Endothelial cell of umbilical vein (primary cell): Measurements from ENCODE around the gene CLEC2B. TPM values are rescaled to one million over a fixed set of nuclear protein-coding genes. Genes with fewer than 3 reads are reported as not detected.

Experiments
- BruUV-seq: library from RNA; stranded (reverse); fragments of 400-500 nt; replicated peaks from 2 replicates; lab custom pipeline; 2021; lab: Mats Ljungman, UMichigan
- CTCF ChIA-PET: fragments of 300-600, 350-600 bp; sonication (Branson Sonifier 250); formaldehyde crosslinking; loops from one replicate; lab custom pipeline; 2021; ENCODE audit warnings: antibody characterized with exemption, inconsistent platforms; lab: Charles Lee
- POLR2A ChIA-PET: fragments of 300-600, 350-600 bp; sonication (Branson Sonifier 250); formaldehyde crosslinking; loops from one replicate; lab custom pipeline; 2021; ENCODE audit warnings: antibody characterized with exemption, inconsistent platforms; lab: Charles Lee
- DNase-seq: peaks from one replicate; pipeline ENCODE4 v3.0.0-alpha.2; 2011; ENCODE audit warnings: low read depth, low spot score
- FAIRE-seq: peaks from 2 replicates; lab custom pipeline; 2011; peaks lifted over from hg19 to GRCh38; lab: Jason Lieb, UNC
- H2AFZ ChIP-seq: 2 replicates; pipeline ENCODE4 v1.6.0; 2012; ENCODE audit warnings: low read depth, low read length, control low read depth, inconsistent platforms
- H3K27ac ChIP-seq: 2 replicates; pipeline ENCODE4 v1.5.1; 2011; ENCODE audit warnings: low read depth, mild to moderate bottlenecking, control low read depth, low read length, moderate library complexity; ENCODE audit not compliant: insufficient read depth
- H3K27me3 ChIP-seq, 2 experiments: 2 replicates each; pipeline versions ENCODE4 v1.6.0 to v1.6.1; 2011; ENCODE audit warnings: low read length in 2 of 2, mixed read lengths in 1 of 2; ENCODE audit not compliant: control insufficient read depth in 2 of 2, insufficient read depth in 2 of 2
- H3K36me3 ChIP-seq, 2 experiments: 2 replicates in 1 of 2; 3 replicates in 1 of 2; pipeline ENCODE4 v1.5.1; 2011; ENCODE audit warnings: low read length in 2 of 2, mild to moderate bottlenecking in 1 of 2, moderate library complexity in 1 of 2; ENCODE audit not compliant: control insufficient read depth in 2 of 2, insufficient read depth in 2 of 2; ENCODE audit errors: extremely low read depth in 1 of 2
- H3K4me1 ChIP-seq: 3 replicates; pipeline ENCODE4 v1.5.1; 2011; ENCODE audit warnings: mild to moderate bottlenecking, low read length; ENCODE audit not compliant: control insufficient read depth, insufficient read depth; ENCODE audit errors: extremely low read depth
- H3K4me2 ChIP-seq: 2 replicates; pipeline ENCODE4 v1.6.1; 2011; ENCODE audit warnings: low read length, control low read depth, mixed read lengths; ENCODE audit not compliant: insufficient read depth
- H3K4me3 ChIP-seq, 3 experiments: fragments of 200-600 bp in 1 of 3; sonication (generic), shearing (Covaris generic) in 1 of 3; replicated peaks in 1 of 3; 2 replicates each; pipeline ENCODE4 v1.5.1; 2011 to 2016; ENCODE audit warnings: control low read depth in 3 of 3, low read length in 3 of 3, mild to moderate bottlenecking in 2 of 3, inconsistent platforms in 1 of 3, low read depth in 1 of 3, moderate library complexity in 1 of 3; ENCODE audit not compliant: insufficient read depth in 1 of 3
- H3K79me2 ChIP-seq: 2 replicates; pipeline ENCODE4 v1.6.0; 2012; ENCODE audit warnings: low read length, inconsistent platforms; ENCODE audit not compliant: control insufficient read depth, insufficient read depth
- H3K9ac ChIP-seq: replicated peaks from 2 replicates; pipeline ENCODE3; 2011; ENCODE audit warnings: low read length, control low read depth; ENCODE audit not compliant: insufficient read depth; ENCODE audit errors: extremely low read depth
- H3K9me1 ChIP-seq: replicated peaks from 3 replicates; pipeline ENCODE4 v1.6.0; 2011; ENCODE audit warnings: mild to moderate bottlenecking, low read length; ENCODE audit not compliant: control insufficient read depth, insufficient read depth; ENCODE audit errors: extremely low read depth
- H3K9me3 ChIP-seq: replicated peaks from 2 replicates; pipeline ENCODE4 v1.5.1; 2012; ENCODE audit warnings: low read length, inconsistent platforms; ENCODE audit not compliant: control insufficient read depth, insufficient read depth
- H4K20me1 ChIP-seq: replicated peaks from 2 replicates; pipeline ENCODE3; 2011; ENCODE audit warnings: mild to moderate bottlenecking, low read length; ENCODE audit not compliant: control insufficient read depth, insufficient read depth; ENCODE audit errors: extremely low read depth
- CTCF ChIP-seq, 2 donors: IDR thresholded peaks; 1 replicate in 1 of 2; 2 replicates in 1 of 2; pipeline ENCODE4 v1.5.1; 2011; ENCODE audit warnings: low read length in 2 of 2, mild to moderate bottlenecking in 2 of 2, moderate library complexity in 2 of 2, control low read depth in 1 of 2, inconsistent platforms in 1 of 2, low read depth in 1 of 2; ENCODE audit not compliant: insufficient read depth in 1 of 2; ENCODE audit errors: extremely low read depth in 1 of 2
- EZH2 ChIP-seq: IDR thresholded peaks from 2 replicates; pipeline ENCODE4 v1.6.1; 2012; ENCODE audit warnings: borderline replicate concordance, low read depth, mild to moderate bottlenecking, moderate library complexity, low read length, inconsistent platforms; ENCODE audit not compliant: severe bottlenecking
- FOS ChIP-seq: IDR thresholded peaks from 2 replicates; pipeline ENCODE4 v1.6.1; 2011; ENCODE audit warnings: mild to moderate bottlenecking, low read length, moderate library complexity, borderline replicate concordance; ENCODE audit not compliant: insufficient read depth
- GATA2 ChIP-seq: IDR thresholded peaks from 2 replicates; pipeline ENCODE4 v1.7.0; 2011; ENCODE audit warnings: low read depth, mild to moderate bottlenecking, moderate library complexity, mixed read lengths, low read length; ENCODE audit not compliant: insufficient read length, insufficient read depth
- JUN ChIP-seq: IDR thresholded peaks from 2 replicates; pipeline ENCODE4 v1.6.1; 2011; ENCODE audit warnings: borderline replicate concordance, low read depth; ENCODE audit not compliant: insufficient read length, insufficient read depth
- MAX ChIP-seq: IDR thresholded peaks from 2 replicates; pipeline ENCODE4 v1.6.1; 2011; ENCODE audit not compliant: insufficient read depth, insufficient read length
- MYC ChIP-seq: IDR thresholded peaks from one replicate; pipeline ENCODE4 v1.6.1; 2011; ENCODE audit warnings: mild to moderate bottlenecking, low read depth, low read length
- POLR2A ChIP-seq: IDR thresholded peaks from 2 replicates; pipeline ENCODE4 v1.6.1; 2012; ENCODE audit warnings: low read depth, mild to moderate bottlenecking, control low read depth, low read length
- POLR2AphosphoS5 ChIP-seq: IDR thresholded peaks from 2 replicates; pipeline ENCODE4 v1.6.1; 2012; ENCODE audit warnings: low read depth, mild to moderate bottlenecking, control low read depth, low read length, moderate library complexity; ENCODE audit not compliant: insufficient read depth
- dilution Hi-C: fragments of 300-500 bp; cut with MboI; formaldehyde crosslinking; loops from one replicate; pipeline ENCODE4 v1.15.0; 2019; ENCODE audit warnings: low sequenced_read_pairs; ENCODE audit not compliant: extremely low pct_ligation_motif_present
- intact Hi-C: fragments of 100-400 bp; cut with micrococcal nuclease; formaldehyde crosslinking; loops from one replicate; pipeline ENCODE4 v1.10.0; 2022
- polyA plus RNA-seq, 4 experiments: library from polyadenylated mRNA; depleted of rRNA in 3 of 4; stranded (reverse) in 3 of 4; unstranded in 1 of 4; fragments of >200 nt; gene quantifications; 2 replicates each; pipeline versions ENCODE4 v1.2.1 to v1.2.3, GENCODE V29; 2011 to 2012; ENCODE audit warnings: missing spikeins in 1 of 4
- total RNA-seq: library from RNA; stranded (reverse); gene quantifications from 2 replicates; pipeline ENCODE4 v1.2.3, GENCODE V29; 2021

The CLEC2B gene
- total and polyA plus RNA-seq, 2 donors (not counting 3 experiments of a cell fraction or from before 2014, with no cell fraction given), result 6.7 to 18.3 TPM

- no peak overlapping the region for H3K4me2 ChIP-seq
- H2AFZ ChIP-seq, result no peak overlapping the region
- FAIRE-seq (no peak), DNase-seq (no peak)
- ChIA-PET POLR2A (no interaction called here), CTCF (interaction anchor here (0.8 to 3.6 kb wide), 5 partner anchors 12 to 156 kb away, joined by 3 to 20 read pairs (median 6); no protein-coding TSS in a partner anchor)
- H3K27me3 ChIP-seq, result peaks cover 3 to 8% of the 10 kb centered on the region in 2 experiments
- no peak overlapping the region for H3K4me3 ChIP-seq
- intact Hi-C loops (no loop called here), dilution Hi-C loops (no loop called here)
- no peaks in the 10 kb centered on the region for H3K9me1 ChIP-seq
- no peaks in the 10 kb centered on the region for H4K20me1 ChIP-seq
- BruUV-seq, result no TSS peak
- H3K9me3 ChIP-seq, result no peaks in the 10 kb centered on the region
- TF ChIP-seq JUN, result no peak
- TF ChIP-seq GATA2, result no peak
- TF ChIP-seq POLR2A, result no peak
- TF ChIP-seq FOS, result no peak
- no peak for TF ChIP-seq MAX
- no peak for TF ChIP-seq CTCF (IDR thresholded peaks at IDR 0.05; ENCODE audit: extremely low read depth in 1 of 2, insufficient read depth in 1 of 2, low read depth in 1 of 2, low read length in 2 of 2)
- TF ChIP-seq MYC, result no peak
- no peak for TF ChIP-seq EZH2
- no peak for TF ChIP-seq POLR2AphosphoS5
- H3K27ac ChIP-seq, result no peak overlapping the region
- H3K79me2 ChIP-seq, result no peaks in the 10 kb centered on the region
- H3K36me3 ChIP-seq, result no peaks in the 10 kb centered on the region
- H3K9ac ChIP-seq, result no peak overlapping the region
- no peaks in the 10 kb centered on the region for H3K4me1 ChIP-seq
Measured at GRCh38 chr12:9906873-9907272, 37.7 kb upstream of the CLEC2B start.
